ENCODE data around the gene CNPY3.

CNPY3 gene

DNA sequence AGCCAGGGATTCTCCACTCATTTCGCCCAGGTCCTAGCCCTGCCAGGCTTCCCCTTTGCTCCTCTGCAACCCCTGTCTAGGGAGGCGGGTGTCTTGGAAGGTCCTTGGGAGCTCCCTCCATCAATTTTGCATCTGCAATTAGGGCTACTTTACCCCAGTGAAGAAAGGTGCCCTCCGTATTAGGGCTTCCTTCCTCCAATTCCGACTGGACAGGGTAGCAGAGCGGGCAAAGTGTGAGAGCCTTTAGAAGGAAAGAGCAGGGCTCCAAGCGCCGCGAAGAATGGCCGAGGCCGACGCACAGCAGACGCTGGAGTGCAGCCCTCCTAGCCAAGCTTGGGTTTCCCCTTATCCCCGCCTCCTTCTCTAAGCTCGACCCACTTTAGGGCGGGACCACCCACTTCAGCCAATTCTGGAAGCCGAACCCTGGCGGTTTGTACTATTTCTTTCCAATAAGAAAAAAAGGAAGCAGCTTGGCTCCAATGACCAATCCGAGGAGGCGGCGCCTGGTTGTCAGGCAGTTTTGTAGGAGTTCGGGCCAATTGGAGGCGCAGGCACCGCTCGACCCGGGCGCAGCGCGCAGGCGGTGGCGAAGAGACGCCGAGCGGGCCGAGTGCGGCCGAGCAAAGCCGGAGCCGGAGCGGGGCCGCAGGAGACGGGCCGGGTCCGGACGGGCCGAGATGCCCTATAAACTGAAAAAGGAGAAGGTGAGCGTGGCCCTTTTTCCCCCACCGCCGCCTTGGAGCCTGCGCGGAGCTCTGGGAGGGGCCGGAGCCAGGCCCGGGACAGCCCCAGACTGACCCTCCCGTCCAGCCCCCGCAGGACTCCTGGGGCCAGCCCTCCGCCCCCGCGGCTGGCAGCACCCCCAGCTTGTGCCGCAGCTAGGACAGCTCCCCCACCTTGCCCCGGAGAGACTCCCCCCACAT is 55.0 kb downstream of the CNPY3 start, which contains the start of gene PPP2R5D:
Gene PPP2R5D, plus strand, starts transcription at position 570 of the 923 bp plus-strand sequence. Its CDS starts 108 bp downstream, at position 678.
- DNase-seq = peak; percentile 98 to 99

DNA sequence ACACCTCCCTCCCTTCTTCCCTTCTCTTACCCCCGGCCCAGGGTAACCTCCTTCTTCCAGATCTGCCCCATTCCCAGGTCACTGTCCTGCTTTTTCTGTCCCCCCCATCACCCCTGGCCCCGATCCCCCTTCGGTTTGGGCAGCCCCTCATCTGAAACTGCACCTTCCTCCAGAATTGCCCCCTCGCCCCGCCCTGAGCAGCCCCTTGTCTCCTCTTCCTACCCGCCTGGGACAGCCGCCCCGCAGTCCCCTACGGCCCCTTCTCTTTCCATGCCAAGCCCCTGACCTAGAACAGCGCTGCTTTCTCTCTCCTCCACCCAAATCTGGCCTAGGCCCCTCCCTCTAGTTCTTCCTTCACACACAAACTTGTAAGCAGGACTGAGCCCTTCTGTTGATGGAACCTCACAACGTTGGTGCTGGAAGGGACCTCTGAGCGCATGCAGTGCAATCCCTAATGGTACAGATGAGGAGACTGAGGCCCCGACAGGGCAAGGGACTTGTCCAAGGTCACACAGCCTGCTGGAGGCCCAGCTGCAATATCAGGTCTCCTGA is 55.7 kb downstream of the CNPY3 start:
- no peak for DNase-seq

- DNase-seq = no peak
These were observed 58.5 kb downstream of the CNPY3 start for GRCh38 chr6:42987533-42988451.

- DNase-seq = no peak
These were observed 59.3 kb downstream of the CNPY3 start for GRCh38 chr6:42988486-42989020.

Data from inflammatory macrophage treated with lipopolysaccharide for 1 hour (primary cell).